Breast epithelium (tissue), 4 donors: ENCODE measurements around the gene RALY. TPM values are rescaled to one million over a fixed set of nuclear protein-coding genes. Genes with fewer than 3 reads are reported as not detected.

Source experiments
- DNase-seq, 2 donors: peaks; one replicate each; pipeline ENCODE4 v3.0.0-alpha.2; 2019; ENCODE audit warnings: low spot score in 2 of 2
- H3K27ac ChIP-seq, 2 donors: fragments of 200-600 bp; sonication (generic) in 1 of 2; one replicate each; pipeline ENCODE4 v1.5.1; 2016 to 2019; ENCODE audit warnings: mild to moderate bottlenecking in 1 of 2
- H3K27me3 ChIP-seq, 2 donors: fragments of 200-600 bp; sonication (generic) in 1 of 2; one replicate each; pipeline versions ENCODE4 v1.5.1 to v1.6.0; 2017 to 2019; ENCODE audit warnings: control low read depth in 1 of 2, mild to moderate bottlenecking in 1 of 2
- H3K36me3 ChIP-seq: fragments of 200-600 bp; one replicate; pipeline ENCODE4 v1.5.1; 2019
- H3K4me1 ChIP-seq, 2 donors: fragments of 200-600 bp; sonication (generic); one replicate each; pipeline ENCODE4 v1.5.1; 2016 to 2019; ENCODE audit warnings: control low read depth in 1 of 2
- H3K4me3 ChIP-seq, 3 donors: fragments of 200-600 bp; sonication (generic); 1 replicate in 2 of 3; 2 replicates in 1 of 3; pipeline ENCODE4 v1.5.1; 2016 to 2019; ENCODE audit warnings: mild to moderate bottlenecking in 3 of 3, moderate library complexity in 2 of 3
- H3K9me3 ChIP-seq, 2 donors: fragments of 200-600 bp; sonication (generic) in 1 of 2; one replicate each; pipeline ENCODE4 v1.5.1; 2016 to 2019; ENCODE audit warnings: control low read depth in 1 of 2
- CTCF ChIP-seq, 3 donors: fragments of 450-650 bp; IDR thresholded peaks; one replicate each; pipeline ENCODE4 v1.5.1; 2016 to 2017; ENCODE audit warnings: antibody characterized with exemption in 3 of 3, mild to moderate bottlenecking in 3 of 3, moderate library complexity in 3 of 3
- POLR2A ChIP-seq: fragments of 450-650 bp; IDR thresholded peaks from one replicate; pipeline ENCODE4 v1.6.1; 2016; ENCODE audit warnings: antibody characterized with exemption, mild to moderate bottlenecking, moderate library complexity
- POLR2AphosphoS5 ChIP-seq, 3 donors: sonication (generic); formaldehyde crosslinking; IDR thresholded peaks; one replicate each; pipeline ENCODE4 v1.6.1; 2017; ENCODE audit warnings: antibody characterized with exemption in 3 of 3
- intact Hi-C: fragments of 100-400 bp; cut with DNase I; formaldehyde crosslinking; loops from one replicate; pipeline ENCODE4 v1.15.1; 2023; ENCODE audit warnings: low total_unique reads
- total RNA-seq, 3 donors: library from RNA; depleted of rRNA; stranded (reverse); fragments of >200 nt; gene quantifications; one replicate each; pipeline ENCODE4 v1.1.0, GENCODE V29; 2016

Gene RALY
- total RNA-seq, 3 donors from 2014 or later: 73.5 to 120 (median 96.4) TPM

GRCh38 chr20:34049897-34050695 is 56.4 kb downstream of the RALY start:
- H3K27ac ChIP-seq: no peak overlapping the region
- no peaks in the 10 kb centered on the region for H3K27me3 ChIP-seq
- H3K4me1 ChIP-seq: peaks cover 0 to 8% of the 10 kb centered on the region in 2 donors
- H3K4me3 ChIP-seq: no peak overlapping the region
- TF ChIP-seq POLR2A: no peak
- intact Hi-C loops: no loop called here
- H3K36me3 ChIP-seq: no peaks in the 10 kb centered on the region
- no peak for DNase-seq
- H3K9me3 ChIP-seq: no peaks in the 10 kb centered on the region

- intact Hi-C loops: no loop called here
- H3K27me3 ChIP-seq: no peaks in the 10 kb centered on the region
- DNase-seq: no peak
- H3K4me3 ChIP-seq: no peak overlapping the region
- peaks cover 0 to 8% of the 10 kb centered on the region in 2 donors for H3K4me1 ChIP-seq
- no peaks in the 10 kb centered on the region for H3K36me3 ChIP-seq
- no peak for TF ChIP-seq CTCF (IDR thresholded peaks at IDR 0.05)
- TF ChIP-seq POLR2AphosphoS5 (IDR thresholded peaks at IDR 0.05): no peak
- TF ChIP-seq POLR2A: no peak
- H3K9me3 ChIP-seq: no peaks in the 10 kb centered on the region
- peak overlapping the region; percentile 5 to 50 for H3K27ac ChIP-seq
These were observed 58.7 kb downstream of the RALY start for GRCh38 chr20:34052414-34052813.

GRCh38 chr20:34055290-34055689 is 61.6 kb downstream of the RALY start:
- Histone ChIP-seq H3K27ac (no peak overlapping the region), H3K4me1 (peaks cover 0 to 2% of the 10 kb centered on the region in 2 donors), H3K4me3 (no peak overlapping the region), H3K9me3 (no peaks in the 10 kb centered on the region), H3K27me3 (no peaks in the 10 kb centered on the region), H3K36me3 (no peaks in the 10 kb centered on the region)
- DNase-seq: no peak
- TF ChIP-seq POLR2AphosphoS5 (IDR thresholded peaks at IDR 0.05): no peak
- intact Hi-C loops: no loop called here

GRCh38 chr20:34058831-34059230 is 65.1 kb downstream of the RALY start:
- DNase-seq: no peak
- H3K27me3 ChIP-seq: no peaks in the 10 kb centered on the region
- intact Hi-C loops: no loop called here
- no peak overlapping the region for H3K27ac ChIP-seq
- TF ChIP-seq POLR2AphosphoS5 (IDR thresholded peaks at IDR 0.05) (no peak), POLR2A (no peak), CTCF (IDR thresholded peaks at IDR 0.05) (no peak)
- H3K4me3 ChIP-seq: no peak overlapping the region
- no peaks in the 10 kb centered on the region for H3K9me3 ChIP-seq
- no peaks in the 10 kb centered on the region for H3K36me3 ChIP-seq
- H3K4me1 ChIP-seq: no peaks in the 10 kb centered on the region

GRCh38 chr20:34060970-34061369 is 67.3 kb downstream of the RALY start:
- TF ChIP-seq POLR2A: no peak
- no peak for TF ChIP-seq POLR2AphosphoS5 (IDR thresholded peaks at IDR 0.05)
- TF ChIP-seq CTCF (IDR thresholded peaks at IDR 0.05): no peak
- no peak for DNase-seq
- Histone ChIP-seq H3K27ac (no peak overlapping the region), H3K4me1 (no peaks in the 10 kb centered on the region), H3K27me3 (no peaks in the 10 kb centered on the region), H3K4me3 (no peak overlapping the region), H3K36me3 (no peaks in the 10 kb centered on the region), H3K9me3 (no peaks in the 10 kb centered on the region)
- intact Hi-C loops: no loop called here

- intact Hi-C loops: no loop called here
These were observed 68.0 kb downstream of the RALY start for GRCh38 chr20:34061695-34062094.

More at GRCh38 chr20:34061695-34062094, 68.0 kb downstream of the RALY start:
- no peak overlapping the region for H3K27ac ChIP-seq
- no peaks in the 10 kb centered on the region for H3K9me3 ChIP-seq
- no peaks in the 10 kb centered on the region for H3K36me3 ChIP-seq
- no peak for DNase-seq
- TF ChIP-seq POLR2AphosphoS5 (IDR thresholded peaks at IDR 0.05) (no peak), POLR2A (no peak), CTCF (IDR thresholded peaks at IDR 0.05) (no peak)
- H3K4me1 ChIP-seq: no peaks in the 10 kb centered on the region
- no peaks in the 10 kb centered on the region for H3K27me3 ChIP-seq
- no peak overlapping the region for H3K4me3 ChIP-seq
